T-helper 2 cell (primary cell): ENCODE results near the gene CELF2.

Source experiments
- DNase-seq, 5 experiments: peaks; one replicate each; pipeline versions ENCODE4 v3.0.0 to v3.0.0-alpha.2; 2012 to 2022

Gene CELF2

DNA sequence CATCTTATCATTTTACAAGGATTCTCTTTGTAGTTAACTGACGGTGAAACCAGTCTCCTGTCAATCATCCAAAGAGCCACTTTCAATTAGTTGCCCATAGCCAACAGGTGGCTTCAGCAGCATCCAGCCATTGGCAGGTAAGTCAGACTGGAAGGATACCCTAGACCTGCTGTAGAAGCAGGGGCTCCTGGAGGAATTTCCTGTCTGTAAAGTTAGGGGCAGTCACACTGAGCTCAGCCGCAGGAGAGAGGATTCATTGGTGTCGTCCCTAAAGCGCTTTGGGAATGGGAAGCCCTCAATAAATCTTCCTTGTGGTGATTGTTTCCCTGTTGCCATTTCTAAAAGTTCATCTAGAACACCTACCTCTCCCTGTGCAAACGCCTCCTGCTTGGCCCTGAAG is 140.4 kb downstream of the CELF2 start:
- DNase-seq, result no peak

DNA sequence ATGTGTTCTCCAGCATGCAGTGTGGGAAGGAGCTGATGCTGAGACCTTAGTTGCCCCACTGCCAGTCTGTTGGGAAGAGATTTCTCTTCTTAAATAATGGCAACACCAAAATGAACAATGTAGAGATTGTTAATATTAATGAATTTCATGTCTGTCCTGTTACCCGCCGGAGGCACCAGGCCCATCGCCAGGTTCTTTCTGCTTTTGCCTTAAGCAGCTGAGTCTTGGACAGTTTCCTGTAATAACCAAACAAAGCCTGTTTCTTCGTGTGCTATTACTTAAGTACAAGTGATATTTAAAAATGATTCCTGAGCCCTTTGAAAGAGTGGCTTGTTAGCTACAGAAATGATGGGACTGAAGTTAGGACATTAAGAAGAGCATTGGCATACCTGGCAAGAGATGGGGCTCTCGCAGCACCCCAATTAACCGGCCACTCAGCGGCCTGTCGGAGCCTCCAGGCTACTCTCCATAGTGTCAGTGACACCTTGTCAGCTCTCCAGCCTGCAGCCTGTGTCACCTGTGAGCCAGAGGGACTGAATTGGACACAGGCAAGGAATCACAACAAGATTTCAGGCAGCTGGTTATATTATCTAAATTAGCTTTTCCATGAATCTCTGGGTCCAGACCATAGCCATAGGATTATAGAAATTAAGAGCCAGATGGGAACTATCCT is 142.0 kb downstream of the CELF2 start:
- no peak for DNase-seq

GRCh38 chr10:11161096-11161495 is 143.4 kb downstream of the CELF2 start:
- DNase-seq, result no peak

GRCh38 chr10:11161910-11162309 is 144.2 kb downstream of the CELF2 start:
- no peak for DNase-seq

DNA sequence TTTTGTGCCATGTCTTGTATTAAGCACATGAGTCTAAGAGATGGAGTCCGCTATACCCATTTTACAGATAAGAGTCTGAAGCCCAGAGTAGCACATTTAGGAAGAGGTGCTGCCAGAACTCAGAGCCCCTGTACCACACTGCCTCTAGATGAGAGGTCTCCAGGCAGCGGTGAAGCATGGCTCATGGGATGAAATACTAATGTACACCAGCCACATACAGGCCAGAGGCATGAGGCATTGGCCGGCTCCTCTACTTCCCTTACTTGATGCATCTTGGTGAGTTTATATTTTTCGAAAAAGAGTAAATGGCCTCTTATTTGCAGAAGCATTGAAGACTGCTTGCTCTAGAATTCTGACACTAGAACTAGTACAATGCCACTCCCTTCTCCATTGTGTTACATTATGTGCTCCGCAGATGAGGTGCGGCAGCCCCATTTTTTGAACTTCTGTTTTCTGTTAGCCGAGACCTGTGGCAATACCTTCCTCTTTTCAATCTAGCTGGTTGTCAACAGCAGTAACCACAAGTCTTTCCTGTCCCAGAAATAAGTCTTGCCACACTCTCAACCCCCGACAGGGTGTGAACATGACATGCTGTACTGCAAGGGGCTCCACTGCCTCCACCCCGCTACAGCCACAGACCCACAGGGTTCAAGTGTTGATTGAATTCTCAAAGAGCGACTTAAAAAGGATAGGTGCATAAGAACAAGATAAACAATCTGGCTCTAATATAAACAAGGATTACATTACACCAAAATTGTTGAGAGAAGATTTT is 145.3 kb downstream of the CELF2 start:
- peak in 4 of 5 experiments; percentile 37 to 98 (median 78) for DNase-seq

DNA sequence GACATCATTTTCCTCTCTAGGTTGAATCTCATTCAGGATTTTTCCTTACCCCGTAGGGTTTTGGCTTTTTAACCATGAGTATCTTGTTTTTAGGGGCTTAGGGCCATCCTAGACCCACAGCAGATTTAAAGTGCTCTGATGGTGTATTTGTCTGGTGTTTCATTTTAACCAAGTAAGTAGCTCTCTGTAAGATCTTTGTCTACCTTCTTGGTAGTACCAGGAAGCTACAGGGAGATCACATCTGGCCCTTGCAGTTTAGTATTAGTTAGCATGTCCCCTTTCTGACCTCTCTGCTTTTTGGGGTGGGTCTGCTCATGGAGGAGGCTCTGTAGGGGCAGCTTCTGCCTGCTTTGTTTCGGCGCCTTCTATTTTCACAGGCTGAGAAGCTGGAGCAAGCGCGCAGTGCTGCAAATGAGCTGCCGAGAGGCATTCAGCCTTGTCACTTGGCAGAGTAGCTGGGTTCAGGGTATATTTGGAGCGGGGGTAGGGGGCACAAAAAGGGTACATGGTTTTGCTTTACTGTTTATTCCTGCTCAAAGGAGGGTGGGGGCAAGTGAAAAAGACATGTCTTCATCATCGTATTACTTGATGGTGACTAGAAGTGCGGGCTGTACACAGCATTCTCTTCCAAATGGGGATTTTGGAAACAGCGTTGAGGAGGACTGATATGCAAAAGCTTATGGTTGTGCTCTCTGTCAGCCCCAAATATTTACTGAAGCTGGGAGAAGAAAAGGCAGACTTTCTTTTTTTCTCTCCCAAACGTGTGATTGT is 146.3 kb downstream of the CELF2 start:
- DNase-seq, result peak in 1 of 5 experiments; percentile 65

- no peak for DNase-seq
Measured at GRCh38 chr10:11164551-11164802, 146.8 kb downstream of the CELF2 start.

DNA sequence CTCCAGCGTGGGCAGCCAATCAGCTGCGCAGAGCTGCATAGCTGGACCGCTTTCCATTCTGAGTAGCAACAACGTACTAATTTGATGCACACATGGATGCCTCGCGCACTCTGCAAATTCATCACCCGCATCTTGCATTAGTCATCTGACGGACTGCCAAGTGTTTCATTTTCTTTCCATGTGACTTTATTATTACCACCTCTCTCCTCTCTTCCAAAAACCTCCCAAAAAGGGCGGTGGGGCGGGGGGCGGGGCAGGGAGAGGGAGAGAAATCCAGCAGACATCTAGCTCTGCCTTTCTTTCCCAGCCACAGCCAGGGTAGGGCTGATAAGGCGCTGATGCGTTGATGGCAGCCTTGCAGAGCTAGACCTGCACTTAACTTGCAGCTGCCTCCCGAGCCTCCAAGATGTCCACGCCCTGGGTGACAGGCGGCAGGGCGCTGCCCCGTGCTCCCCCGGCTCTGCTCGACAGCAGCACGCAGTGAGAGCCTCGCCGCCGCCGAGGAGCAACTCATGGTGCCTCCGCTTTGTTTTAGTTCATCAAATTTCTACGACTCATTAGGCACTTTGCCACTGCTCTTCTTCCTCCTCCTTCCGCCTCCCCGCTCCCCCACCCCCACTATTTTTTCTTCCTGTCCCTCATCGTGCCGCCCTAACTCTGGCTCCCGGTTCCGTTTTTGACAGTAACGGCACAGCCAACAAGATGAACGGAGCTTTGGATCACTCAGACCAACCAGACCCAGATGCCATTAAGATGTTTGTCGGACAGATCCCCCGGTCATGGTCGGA is 147.3 kb downstream of the CELF2 start:
- DNase-seq, result peak in 4 of 5 experiments; percentile 54 to 91 (median 58)

DNA sequence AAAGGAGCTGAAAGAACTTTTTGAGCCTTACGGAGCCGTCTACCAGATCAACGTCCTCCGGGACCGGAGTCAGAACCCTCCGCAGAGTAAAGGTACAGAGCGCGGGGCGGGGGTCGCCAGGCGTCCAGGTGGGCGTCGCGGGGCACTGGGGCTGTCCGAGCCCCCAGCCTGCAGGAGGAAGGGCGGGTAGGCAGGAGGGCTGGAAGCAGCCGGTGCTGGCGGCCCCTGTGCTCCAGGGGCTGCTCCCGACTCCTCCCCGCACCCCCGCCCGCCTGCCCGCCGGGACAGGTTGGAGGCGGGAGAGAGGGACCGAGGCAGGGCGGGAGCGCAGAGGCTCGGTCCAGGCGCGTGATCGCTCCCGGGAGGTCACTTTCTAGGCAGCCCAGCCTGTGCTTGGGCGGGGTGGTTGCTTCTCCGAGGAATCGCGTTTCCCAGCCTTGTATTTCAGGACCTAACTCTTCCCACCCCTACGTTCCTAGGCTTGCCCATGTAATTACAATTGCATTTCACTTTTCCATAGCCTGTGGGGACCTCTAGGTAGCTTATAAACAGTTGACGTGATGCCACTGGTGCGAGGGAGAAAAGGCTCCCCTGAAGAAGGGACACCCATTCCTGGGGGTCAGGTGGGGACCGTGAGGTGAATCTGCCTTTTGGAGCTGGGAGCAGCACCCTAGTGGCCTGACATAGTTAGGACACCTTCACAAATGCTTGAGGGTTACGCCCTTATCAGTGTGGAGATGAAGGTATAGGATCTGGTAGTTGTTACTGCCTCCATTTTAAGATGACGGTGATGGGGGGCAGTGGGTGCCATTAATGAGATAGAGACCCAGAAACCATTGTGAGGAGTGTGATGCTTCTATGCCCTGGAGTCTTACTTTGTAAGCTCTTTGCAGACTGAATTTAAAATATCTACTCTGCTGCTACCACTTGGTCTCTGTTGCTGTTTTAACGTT is 148.2 kb downstream of the CELF2 start:
- peak in 4 of 5 experiments; percentile 54 to 96 (median 70) for DNase-seq

GRCh38 chr10:11166550-11166949 is 148.9 kb downstream of the CELF2 start:
- no peak for DNase-seq

DNA sequence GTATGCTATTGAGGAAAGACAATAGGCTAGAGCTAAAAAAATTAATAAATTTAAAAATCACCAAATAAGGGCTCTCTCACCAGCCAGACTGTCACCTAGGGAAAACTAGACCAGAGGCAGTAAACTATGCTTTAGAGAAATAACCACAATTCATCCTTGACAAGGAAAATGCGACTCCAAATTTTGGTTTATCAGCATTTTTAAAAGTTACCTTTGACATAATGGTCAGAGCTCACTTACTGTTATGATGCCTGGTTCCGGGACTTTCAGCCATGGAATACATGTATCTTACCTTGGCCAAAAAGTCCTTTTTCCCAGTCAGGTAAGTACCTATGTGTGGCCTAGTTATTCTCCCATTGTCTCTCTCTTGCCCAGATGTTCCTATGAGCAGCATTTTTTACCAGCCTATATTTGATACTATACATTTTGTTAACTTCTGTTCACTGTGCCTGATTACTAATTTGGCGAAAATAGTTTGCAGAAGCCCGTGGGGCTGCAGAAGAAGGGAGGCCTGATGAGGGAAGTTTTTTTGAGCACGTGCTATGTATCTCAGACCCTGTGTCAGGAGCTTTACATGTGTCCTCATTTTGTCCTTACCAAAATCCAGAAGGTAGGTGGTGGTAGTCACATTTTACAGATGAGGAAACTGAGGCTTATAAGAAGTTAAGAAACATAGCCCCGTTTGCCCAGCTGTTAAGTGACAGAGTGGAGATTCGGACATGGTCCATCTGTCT is 149.7 kb downstream of the CELF2 start:
- no peak for DNase-seq

GRCh38 chr10:11168423-11169090 is 150.9 kb downstream of the CELF2 start:
- DNase-seq, result no peak

- DNase-seq, result peak in 1 of 5 experiments; percentile 62
Measured at GRCh38 chr10:11169976-11170375, 152.3 kb downstream of the CELF2 start.

- DNase-seq, result no peak
Measured at GRCh38 chr10:11170574-11170973, 152.9 kb downstream of the CELF2 start.

- peak in 1 of 5 experiments; percentile 73 for DNase-seq
Measured at GRCh38 chr10:11170993-11171851, 153.6 kb downstream of the CELF2 start.

GRCh38 chr10:11173042-11173441 is 155.4 kb downstream of the CELF2 start:
- DNase-seq, result peak in 1 of 5 experiments; percentile 46

- DNase-seq, result peak in 1 of 5 experiments; percentile 82
Measured at GRCh38 chr10:11175823-11176243, 158.2 kb downstream of the CELF2 start.

DNA sequence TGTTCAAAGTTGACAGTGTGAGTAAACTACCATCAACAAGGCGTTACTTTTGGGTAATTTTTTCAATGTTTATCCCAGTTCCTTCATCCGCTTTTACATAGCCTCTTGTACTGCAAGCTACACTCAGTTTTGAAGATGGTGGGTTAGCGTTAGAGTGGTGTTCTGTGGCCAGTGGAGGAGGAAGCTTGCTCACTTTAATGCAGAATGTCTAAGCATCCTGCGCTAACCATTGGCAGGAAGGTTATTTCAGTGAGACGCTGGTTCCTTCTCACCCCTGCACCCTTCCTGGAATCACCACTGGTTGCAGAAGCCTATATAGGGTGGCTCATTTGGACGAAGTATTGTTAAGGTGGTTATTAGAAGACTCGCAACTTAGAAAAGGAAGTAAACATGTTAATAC is 159.1 kb downstream of the CELF2 start:
- peak in 2 of 5 experiments; percentile 48 to 88 for DNase-seq

DNA sequence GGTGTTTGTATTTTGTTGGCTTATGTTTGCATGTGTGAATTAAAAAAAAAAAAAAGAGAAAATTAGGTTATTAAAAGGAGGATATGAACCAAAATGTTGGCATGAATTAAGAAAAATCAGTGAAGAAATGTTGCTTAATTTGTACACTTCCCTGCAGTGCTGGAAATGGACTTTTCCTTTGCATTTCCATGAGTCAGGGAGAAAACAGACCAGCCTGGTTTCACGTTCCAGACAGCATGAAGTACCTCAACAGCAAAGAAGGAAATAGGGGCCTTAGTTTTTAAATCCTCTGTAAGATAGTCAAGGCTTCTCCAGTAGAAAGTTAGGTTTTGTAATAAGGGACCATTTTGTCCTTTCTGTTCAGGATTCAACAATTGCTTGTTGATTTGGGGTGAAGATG is 159.7 kb downstream of the CELF2 start:
- DNase-seq, result no peak
